Fibroblast of skin of right quadriceps (primary cell): ENCODE measurements around the gene SPHK1.

Source experiments
- DNase-seq: peaks from one replicate; pipeline ENCODE4 v3.0.0-alpha.2; 2013

Gene SPHK1

DNA sequence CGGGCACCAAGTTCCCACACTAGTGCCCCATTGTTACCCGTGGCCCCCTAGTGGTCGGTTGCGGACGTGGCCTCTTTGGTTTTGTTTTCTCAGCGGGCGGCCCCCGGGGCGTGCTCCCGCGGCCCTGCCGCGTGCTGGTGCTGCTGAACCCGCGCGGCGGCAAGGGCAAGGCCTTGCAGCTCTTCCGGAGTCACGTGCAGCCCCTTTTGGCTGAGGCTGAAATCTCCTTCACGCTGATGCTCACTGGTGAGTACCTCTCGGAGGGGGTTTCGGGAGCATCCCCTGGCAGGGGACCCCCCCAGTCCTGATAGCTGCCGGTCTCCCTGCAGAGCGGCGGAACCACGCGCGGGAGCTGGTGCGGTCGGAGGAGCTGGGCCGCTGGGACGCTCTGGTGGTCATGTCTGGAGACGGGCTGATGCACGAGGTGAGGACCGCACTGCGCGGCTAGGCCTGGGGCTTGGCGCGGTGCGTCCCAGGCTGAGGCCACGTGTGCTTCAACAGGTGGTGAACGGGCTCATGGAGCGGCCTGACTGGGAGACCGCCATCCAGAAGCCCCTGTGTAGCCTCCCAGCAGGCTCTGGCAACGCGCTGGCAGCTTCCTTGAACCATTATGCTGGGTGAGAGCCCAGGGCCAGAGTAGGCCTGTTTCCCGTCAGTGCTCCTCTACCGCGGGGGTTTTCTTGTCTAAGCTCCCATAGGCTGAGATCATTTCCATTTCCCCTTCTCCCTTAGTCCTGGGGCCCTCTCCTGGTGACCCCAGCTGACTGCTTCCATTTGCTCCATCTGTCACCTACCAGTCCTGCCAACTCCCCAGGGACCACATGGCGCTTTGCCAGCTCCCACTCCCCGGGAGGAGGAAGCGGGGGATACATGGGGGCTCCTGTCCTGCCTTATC, 1.7 kb downstream of the SPHK1 start:
- peak; percentile 77 for DNase-seq

DNA sequence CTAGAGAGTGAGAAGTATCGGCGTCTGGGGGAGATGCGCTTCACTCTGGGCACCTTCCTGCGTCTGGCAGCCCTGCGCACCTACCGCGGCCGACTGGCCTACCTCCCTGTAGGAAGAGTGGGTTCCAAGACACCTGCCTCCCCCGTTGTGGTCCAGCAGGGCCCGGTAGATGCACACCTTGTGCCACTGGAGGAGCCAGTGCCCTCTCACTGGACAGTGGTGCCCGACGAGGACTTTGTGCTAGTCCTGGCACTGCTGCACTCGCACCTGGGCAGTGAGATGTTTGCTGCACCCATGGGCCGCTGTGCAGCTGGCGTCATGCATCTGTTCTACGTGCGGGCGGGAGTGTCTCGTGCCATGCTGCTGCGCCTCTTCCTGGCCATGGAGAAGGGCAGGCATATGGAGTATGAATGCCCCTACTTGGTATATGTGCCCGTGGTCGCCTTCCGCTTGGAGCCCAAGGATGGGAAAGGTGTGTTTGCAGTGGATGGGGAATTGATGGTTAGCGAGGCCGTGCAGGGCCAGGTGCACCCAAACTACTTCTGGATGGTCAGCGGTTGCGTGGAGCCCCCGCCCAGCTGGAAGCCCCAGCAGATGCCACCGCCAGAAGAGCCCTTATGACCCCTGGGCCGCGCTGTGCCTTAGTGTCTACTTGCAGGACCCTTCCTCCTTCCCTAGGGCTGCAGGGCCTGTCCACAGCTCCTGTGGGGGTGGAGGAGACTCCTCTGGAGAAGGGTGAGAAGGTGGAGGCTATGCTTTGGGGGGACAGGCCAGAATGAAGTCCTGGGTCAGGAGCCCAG, 2.8 kb downstream of the SPHK1 start:
- DNase-seq: no peak

DNA sequence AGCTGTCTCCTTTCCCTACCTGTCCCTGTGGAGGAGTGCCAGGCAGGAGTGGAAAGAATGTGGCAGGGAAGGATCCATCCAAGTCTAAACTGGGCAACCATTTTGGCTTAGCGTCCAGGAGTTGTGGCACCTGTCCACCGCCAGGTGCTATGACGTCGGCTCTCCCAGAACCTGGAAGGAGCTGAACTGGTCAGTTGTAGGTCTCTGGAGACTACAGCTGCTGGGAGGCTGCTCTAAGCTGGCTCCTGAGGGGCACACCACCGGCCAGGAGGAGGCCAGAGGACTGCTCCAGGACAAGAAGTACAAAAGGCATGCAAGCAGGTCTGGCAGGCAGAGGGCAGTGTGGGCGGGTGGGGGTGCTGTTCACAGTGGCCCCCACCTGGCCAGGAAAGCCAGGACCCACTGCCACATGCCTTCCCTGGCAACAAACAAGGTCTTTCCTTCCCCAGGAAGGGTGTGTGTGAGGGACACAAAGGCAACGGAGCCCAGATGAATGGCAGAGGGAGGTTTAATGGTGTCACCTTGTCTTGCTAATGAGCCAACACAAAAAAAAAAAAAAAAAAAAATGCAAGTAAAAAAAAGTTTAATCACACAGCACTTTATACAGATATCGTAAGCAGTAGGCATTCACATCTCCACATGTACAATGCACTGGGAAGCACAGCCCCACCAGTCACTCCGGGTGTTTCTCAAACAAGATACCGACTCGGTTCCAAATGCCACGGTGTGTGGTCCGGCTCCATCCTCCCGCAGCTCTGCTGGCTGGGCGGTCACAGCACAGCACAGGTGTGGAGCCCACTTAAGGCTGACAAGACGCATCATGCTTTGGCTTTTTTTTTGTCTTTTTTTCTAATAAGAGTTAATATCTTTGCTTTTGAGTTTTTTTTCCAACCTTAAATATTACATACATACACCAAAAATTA, 4.8 kb downstream of the SPHK1 start:
- DNase-seq: no peak

DNA sequence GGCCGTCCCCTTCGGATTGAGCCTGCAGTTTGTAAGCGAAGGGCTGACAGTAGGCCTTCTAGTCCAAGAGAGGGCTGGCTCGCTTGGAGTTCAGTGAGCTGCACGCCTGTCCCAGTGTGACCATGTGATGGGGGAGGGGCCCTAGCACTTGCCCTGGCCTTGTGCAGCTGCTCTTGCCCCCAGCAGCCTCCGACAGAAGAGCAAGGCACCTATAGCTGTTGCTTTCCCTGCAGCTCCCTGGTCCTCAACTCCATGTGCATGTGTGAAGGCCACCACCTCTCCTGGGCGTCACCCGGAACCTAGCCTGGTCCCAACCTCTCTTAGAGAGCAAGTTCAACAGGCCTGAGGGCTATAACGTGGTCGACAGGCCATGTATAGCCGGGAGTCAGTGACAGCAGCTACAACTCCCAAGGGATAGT, 5.6 kb downstream of the SPHK1 start:
- no peak for DNase-seq

DNA sequence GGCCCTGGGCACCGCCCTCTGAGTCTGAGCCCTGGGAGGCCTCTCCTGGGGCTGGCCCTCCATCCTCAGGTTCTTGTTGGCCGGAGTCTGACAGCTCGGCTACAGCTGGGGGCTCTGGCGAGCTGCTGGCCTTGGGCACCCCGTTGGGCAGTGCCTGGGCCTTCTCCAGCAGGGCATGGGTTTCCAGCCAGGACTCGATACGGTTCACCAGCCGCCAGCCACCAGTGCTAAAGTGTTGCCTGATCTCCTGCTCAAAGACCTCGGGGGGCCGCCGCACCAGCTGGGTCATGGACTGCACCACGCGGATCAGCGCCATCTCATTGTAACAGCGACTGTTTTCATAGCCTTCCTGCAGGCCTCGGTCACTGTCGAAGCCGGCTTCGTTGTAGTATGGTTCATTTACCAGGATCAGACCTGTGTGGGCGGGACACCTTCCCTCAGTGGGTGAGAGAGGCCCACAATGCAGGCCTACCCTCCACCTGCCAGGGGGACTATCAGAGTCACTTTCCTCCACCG, 6.8 kb downstream of the SPHK1 start:
- no peak for DNase-seq

DNA sequence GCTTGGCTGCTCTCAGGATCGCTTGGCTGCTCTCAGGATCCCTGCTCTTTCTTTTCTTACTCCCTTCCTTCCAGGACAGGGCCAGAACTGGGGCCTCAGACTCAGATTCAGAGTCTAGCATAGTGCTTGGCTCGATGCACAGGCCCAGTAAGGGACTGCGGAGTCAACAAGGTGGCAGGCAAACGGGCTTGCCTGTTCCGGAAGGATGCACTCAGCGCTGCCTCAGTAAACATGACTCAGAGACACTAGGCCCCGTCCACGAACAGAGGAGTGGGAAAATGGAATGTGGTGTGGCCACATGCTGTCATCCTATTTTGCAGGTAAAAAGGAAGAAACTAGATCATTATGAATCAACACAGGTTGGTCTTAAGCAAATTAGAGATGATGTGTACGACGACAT, 9.8 kb downstream of the SPHK1 start:
- DNase-seq: no peak

DNA sequence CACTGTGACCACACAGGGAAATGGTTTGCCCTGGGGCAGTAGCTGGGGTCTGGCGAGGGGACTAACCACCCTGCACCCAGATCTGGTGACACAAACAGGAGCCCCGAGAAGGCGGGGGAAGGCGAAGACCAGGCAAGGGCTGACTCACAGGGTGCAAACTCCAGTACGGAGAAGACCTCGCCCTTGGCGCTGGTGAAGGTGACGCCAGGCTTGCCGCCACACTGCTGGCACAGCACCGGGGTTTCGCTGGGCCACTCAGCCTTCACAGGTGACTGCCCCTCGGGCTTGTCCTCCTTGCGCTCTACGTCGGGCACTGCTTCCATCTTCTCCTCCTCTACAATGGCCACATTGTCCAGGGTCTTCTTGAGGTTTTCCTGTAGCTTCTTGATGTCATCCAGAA, 11.6 kb downstream of the SPHK1 start:
- no peak for DNase-seq

DNA sequence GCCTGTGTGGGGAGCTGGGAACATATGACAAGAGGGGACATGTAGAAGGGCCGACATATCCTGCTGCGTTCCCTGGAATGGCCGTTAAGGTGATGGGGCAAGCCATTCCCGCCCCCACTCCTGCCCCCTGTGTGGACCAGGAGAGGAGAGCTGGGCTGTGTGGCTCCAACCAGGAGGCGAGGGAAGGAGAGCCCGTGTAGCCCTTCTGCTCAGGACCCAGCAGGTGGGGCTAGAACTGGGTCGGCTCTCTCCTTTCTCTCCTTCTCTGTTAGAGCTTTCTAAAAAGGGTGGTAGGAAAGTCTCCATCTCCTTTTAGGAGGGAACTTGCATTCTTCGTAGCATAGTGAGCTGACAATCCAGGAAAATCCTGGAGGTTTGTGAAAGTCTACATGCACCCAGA, 12.8 kb downstream of the SPHK1 start:
- no peak for DNase-seq

DNA sequence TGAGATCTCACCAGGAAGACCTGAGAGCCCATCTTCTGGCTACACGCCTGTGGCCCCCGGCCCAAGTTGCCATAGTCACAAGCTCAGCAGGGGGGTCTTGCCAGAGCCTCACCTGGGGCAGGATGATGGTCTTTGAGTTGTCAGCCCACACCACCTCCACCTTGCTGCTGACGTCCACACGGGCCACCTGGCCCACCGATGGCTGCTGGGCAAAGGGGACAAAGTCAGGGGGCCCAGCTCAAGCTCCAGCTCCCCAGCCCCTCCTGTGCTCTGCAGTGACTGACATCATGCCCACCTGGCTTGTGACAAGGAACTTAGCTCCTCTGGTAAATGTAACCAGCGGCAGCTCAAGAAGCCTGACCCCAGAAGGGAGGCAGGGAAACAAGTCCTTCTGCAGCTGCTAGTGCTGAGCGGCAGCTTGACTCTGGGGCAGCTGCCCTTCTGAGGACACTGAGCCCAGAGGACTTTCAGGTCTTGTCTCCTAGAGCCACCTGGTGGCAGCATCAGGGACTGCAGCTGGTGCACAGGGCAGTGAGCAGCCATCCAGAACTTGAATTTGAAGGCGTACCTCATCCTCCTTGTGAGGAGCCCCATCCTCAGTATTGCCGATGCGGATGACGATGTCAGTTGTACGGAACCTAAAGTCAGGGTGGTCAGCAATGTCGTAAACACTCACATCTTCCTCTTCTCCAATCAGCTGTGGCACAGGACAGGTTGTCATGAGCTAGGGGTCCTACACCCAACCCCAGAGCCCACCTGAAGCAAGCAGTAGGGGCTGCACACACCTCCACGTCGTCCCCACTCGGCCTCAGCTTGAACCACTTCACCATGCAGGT, 13.5 kb downstream of the SPHK1 start:
- peak; percentile 73 for DNase-seq

DNA sequence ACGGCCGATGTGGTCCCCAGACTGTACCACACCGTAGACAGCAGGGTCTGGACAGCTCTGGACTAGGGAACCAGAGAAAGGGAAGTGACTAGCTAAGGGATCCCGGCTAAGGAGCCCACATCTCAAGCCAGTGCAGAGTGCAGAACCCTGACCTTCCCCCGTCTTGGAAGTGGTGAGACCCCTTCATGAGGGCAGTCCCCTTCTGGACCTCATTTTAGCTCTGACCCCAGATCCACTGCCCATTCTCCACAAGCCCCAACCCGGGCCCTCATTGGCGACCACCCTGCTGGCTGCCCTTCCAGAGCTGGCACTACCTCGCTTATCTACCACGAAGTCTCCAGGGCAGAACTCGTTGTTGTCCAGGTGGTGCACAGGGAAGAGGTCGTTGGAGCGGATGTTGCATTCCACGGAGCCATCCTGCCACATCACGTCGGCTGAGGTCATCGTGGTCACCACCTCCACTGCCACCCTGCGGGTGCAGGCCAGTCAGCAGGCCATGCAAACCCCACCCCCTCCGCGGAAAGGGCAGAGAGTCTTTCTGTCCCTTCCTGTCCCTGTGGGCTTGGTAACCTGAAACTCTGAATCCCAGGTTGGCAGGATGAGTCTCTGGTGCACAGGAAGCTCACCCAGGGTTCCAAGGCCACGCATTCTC, 14.2 kb downstream of the SPHK1 start:
- DNase-seq: no peak

DNA sequence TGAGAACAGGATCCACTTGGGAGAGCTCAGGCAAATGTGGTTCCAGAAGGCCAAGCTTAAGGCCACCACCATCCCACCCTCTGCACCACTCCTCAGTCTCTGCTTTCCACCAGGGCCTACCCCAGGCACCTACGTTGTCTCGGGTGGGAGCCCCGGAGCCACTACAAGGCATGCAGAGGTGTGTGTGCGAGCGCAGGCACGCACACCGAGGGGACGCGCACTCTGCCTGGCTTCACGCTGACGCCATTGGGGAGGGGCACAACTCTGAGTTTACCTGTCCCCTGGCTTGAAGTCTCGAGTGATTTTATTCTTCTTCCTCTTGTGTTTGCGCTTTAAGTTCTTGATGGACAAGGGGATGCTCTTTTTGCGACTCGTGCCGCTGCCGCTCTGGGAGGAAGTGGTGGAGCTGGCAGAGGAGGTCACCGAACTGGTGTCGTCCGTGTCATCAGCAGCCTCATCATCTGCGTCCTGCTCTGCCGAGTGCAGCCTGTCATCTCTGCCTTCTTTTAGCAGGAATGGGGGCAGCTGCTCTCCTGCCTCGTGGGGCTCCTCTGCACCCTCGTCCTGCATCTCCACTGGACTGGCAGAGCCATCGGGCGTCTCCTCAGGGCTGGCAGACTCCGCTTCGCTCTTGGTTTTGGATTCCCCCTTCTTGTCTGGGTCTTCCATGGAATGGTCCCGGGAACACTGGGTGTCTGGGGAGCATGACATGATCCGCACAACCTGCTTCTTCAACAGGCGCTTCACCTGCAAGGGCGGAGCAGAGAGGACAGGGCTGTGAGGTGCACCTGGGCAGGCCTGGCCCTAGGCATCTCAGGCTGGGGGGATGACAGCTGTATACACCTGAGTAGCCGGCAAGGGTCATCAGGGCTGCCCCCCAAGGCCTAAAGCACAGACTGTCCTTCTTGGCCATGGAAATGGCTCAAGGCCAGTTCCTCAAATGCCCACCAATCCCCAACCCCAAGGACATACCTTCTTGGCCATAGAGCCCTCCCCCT, 15.1 kb downstream of the SPHK1 start:
- DNase-seq: no peak

DNA sequence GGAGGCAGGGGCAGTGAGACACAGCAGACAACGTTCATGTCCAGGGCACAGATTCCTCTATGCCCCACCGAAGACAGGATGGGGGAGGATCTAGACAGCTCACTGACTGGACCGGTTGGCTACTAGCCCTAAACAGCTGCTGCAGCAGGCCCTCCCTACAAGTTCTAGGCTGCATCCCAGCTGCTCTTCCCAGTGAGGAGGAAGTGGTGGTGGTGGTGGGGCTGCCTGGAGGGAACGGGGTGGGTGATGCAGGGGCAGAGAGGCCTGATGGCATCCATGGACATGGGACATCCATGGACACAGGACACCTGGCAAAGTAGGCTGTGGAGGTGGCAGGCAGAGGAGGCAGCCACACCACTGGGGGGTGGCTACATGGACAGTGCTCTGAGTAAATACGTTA, 18.3 kb downstream of the SPHK1 start:
- no peak for DNase-seq

DNA sequence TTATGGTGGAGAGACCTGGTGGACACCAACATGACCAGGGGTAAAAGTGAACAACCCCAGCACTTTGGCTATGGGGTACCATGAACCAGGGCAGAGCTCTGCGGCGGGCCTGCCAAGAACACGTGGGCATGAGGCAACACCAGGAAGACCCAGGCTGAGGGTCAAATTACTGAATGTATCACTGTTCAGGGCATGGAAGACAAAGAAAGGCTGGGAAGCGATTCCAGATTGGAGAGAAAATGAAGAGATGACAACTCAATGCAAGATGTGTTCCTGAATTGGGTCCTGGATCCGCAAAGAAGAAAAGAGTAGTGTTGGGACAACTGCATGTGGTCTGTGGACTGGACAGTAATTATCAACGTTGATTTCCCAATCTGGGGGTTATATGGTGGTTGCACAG, 19.8 kb downstream of the SPHK1 start:
- no peak for DNase-seq

DNA sequence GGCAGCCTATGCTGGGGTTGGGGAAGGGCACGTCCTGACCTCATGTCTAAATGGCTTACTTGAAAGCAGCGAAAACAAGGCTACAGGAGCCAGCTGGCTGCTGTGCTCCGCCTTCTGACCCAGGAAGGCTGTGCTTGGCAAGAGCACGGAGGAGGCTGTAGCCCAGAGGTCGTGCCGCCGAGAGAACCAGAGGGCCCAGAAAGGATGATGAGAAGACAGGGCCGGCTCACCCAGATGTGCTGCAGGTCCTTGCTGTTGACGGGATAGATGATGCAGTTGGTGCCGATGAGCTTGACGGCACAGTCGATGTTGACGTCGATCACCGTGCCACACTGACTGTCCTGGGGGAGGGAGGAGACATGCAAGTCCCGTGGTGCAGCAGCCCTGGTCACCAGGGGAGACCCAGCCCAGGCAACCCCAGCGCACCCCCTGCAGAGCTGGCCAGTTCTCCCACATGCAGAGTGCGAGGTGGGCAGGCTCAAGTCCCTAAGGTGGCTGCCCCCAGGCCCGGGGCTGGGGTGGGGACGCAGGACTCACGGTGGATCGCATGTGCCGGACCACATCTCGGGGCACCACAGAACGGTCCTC, 20.7 kb downstream of the SPHK1 start:
- DNase-seq: no peak

DNA sequence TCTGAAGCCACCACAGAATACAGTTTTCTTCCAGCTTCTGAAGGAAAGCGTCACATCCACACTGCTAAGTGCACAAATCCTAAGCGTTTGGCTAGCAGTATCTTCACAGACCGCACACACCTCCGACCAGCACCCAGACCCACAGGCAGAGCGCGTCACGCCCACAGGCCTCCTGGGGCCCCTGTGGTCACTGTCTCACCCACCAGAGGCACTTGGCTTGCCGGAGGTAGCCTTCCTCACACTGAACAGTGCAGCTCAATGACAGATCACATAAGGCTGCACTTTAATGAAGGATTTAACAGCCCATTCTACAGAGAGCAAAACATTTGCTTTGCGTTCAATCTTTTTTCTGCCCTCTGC, 21.2 kb downstream of the SPHK1 start:
- no peak for DNase-seq

DNA sequence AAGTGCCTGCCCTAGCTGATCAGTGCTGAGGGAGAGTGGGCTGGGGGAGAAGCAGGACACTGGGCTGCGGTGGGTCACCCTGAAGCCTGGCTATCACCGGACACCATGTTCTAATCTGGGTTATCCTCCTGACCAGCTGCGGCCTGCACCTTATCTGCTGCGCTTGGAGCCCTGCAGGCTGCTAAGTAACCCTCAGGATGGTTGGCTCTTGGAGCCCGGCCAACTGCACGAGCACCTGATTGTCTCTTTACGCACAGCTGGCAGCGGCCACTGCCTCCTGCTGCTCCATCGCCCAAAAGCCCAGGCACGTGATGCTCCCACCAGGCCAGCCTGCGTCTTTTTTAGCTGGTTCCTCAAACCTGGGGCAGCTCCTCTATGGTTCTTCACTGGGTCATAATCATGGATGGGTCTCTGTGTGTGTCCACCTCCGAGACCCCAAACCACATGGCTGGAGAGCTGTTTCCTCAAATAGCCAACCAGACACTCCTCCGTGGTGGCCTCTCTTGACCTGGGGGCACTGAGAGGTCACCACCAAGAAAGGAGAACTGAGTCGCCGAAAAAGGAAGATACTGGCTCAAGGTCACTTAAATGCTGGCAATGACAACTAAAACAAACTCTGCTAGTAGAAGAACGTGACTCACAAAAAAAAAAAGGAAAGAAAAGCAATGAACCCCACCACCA, 21.7 kb downstream of the SPHK1 start:
- no peak for DNase-seq

DNA sequence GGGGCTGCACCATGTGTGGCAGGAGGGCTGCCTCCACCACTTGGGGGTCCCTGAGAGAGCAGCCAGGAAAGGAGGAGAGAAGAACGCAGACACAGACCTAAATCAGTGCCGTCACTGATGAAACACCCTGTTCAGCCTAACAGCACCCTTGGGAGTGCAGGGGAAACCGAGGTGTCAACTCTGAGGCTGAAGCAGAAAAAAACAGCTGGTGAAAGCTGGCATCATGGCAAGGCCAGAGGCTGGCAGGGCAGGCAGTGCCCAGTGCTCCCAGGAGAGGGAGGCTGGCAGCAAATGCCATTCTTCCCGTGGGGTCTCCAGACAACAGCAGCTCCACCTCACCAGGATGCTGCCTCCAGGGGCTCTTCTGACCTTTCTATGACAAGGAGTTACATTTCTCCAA, 23.1 kb downstream of the SPHK1 start:
- DNase-seq: no peak

DNA sequence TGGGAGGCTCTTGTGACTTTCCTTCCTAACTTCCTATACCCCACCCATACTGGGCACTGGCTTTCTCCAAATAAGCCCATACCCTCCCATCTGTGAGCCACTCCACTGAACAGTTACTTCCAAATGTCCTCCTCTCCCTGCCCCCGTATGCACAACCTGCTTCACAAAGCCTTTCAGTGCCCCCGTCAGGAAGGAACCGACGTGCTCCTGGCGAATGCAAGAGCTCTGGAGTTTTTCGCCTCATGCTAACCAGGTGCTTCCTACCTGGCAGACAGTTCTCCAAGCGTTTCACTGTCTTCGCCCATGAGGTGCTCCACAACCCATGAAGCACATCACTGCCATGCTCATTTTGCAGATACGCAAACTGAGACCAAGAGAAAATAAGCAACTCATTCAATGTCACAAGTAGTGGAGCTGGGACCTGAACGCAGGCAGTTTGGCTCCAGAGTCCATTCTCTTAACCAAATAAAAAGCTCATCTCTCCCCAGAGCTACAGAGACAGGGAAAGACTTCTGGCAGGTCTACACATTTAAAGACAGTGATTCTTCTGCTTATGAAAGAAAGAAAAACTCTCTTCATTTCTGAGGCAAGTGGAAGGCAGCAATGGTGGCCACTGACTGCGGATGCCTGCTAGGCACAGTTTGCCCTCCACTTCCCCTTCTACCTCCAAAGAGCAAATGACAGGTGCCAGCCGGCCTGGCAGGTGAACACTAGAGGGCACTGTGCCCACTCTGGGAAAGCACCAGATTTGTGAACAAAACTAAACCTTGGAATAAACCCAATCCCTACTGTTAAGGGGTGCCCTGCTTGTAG, 23.8 kb downstream of the SPHK1 start:
- DNase-seq: peak; percentile 36
